Kidney (tissue), 14 donors: ENCODE measurements around the gene GUCA1A. TPM values are rescaled to one million over a fixed set of nuclear protein-coding genes. Genes with fewer than 3 reads are reported as not detected.

ENCODE experiments used
- DNase-seq, 5 donors: peaks; one replicate each; pipeline ENCODE4 v3.0.0-alpha.2; 2013 to 2020
- FAIRE-seq: peaks from 2 replicates; lab custom pipeline; 2012; peaks lifted over from hg19 to GRCh38; lab: Jason Lieb, UNC
- H3K27ac ChIP-seq, 2 donors: one replicate each; pipeline ENCODE4 v1.7.0; 2013; ENCODE audit warnings: low read depth in 2 of 2, low read length in 2 of 2, inconsistent platforms in 1 of 2
- H3K27me3 ChIP-seq: one replicate; pipeline ENCODE4 v1.7.1; 2013; ENCODE audit warnings: low read length, inconsistent platforms; ENCODE audit not compliant: control insufficient read depth, insufficient read depth
- H3K36me3 ChIP-seq, 3 donors: one replicate each; pipeline versions ENCODE4 v1.7.0 to v1.7.1; 2013; ENCODE audit warnings: low read length in 3 of 3, control low read depth in 1 of 3, inconsistent platforms in 1 of 3; ENCODE audit not compliant: insufficient read depth in 3 of 3, control insufficient read depth in 2 of 3
- H3K4me1 ChIP-seq, 3 donors: one replicate each; pipeline versions ENCODE4 v1.7.0 to v1.7.1; 2013; ENCODE audit warnings: low read length in 3 of 3, inconsistent platforms in 1 of 3, low read depth in 1 of 3; ENCODE audit not compliant: control insufficient read depth in 2 of 3, insufficient read depth in 2 of 3
- H3K4me3 ChIP-seq, 3 donors: one replicate each; pipeline versions ENCODE4 v1.7.0 to v1.8.1; 2013; ENCODE audit warnings: low read length in 3 of 3, control low read depth in 1 of 3, inconsistent platforms in 1 of 3
- H3K9ac ChIP-seq, 3 donors: one replicate each; pipeline versions ENCODE4 v1.7.0 to v1.7.1; 2013; ENCODE audit warnings: low read length in 3 of 3, control low read depth in 1 of 3, inconsistent platforms in 1 of 3
- H3K9me3 ChIP-seq, 3 donors: one replicate each; pipeline versions ENCODE4 v1.7.0 to v1.7.1; 2013; ENCODE audit warnings: low read length in 3 of 3, control low read depth in 1 of 3, inconsistent platforms in 1 of 3; ENCODE audit not compliant: control insufficient read depth in 2 of 3, insufficient read depth in 1 of 3
- intact Hi-C: fragments of 100-400 bp; cut with DNase I; formaldehyde crosslinking; loops from one replicate; pipeline ENCODE4 v1.11.1; 2022
- polyA plus RNA-seq: library from polyadenylated mRNA; stranded (reverse); fragments of 350-450 nt; fragmentation: Illumina TruSeq; extraction: RNeasy Lipid Tissue Mini Kit (QIAGEN cat#74804); gene quantifications from one replicate; pipeline ENCODE4 v1.2.3, GENCODE V29; 2014; ENCODE audit warnings: low read depth, low replicate concordance; ENCODE audit not compliant: insufficient read depth
- total RNA-seq: library from RNA; stranded (reverse); fragmentation: NEBNext Ultra II Directional; extraction: Animal tissue kit (Norgen Biotek cat#: 25700); gene quantifications from one replicate; pipeline ENCODE4 v1.2.1, GENCODE V29; 2021
- TF ChIP-seq, protein P1 (sequence below): IDR thresholded peaks from 3 replicates; pipeline ENCODE4 v1.5.1; 2012; ENCODE audit warnings: mild to moderate bottlenecking, moderate library complexity, borderline replicate concordance; ENCODE audit not compliant: insufficient read depth; ENCODE audit errors: extremely low read depth
- donor health status: control.
- donor health status: control.
- donor health status: control.
- donor health status: control.
- donor health status: control.
- donor health status: DM: yes; HTN: yes; CAD: no.
- donor health status: Normal renal cell carcinoma (clear cell type).

GUCA1A gene
- total and polyA plus RNA-seq, 2 donors from 2014 or later: not detected

- no peak overlapping the region for H3K9ac ChIP-seq
- H3K9me3 ChIP-seq: no peaks in the 10 kb centered on the region
- intact Hi-C loops: no loop called here
- TF ChIP-seq, protein P1, sequence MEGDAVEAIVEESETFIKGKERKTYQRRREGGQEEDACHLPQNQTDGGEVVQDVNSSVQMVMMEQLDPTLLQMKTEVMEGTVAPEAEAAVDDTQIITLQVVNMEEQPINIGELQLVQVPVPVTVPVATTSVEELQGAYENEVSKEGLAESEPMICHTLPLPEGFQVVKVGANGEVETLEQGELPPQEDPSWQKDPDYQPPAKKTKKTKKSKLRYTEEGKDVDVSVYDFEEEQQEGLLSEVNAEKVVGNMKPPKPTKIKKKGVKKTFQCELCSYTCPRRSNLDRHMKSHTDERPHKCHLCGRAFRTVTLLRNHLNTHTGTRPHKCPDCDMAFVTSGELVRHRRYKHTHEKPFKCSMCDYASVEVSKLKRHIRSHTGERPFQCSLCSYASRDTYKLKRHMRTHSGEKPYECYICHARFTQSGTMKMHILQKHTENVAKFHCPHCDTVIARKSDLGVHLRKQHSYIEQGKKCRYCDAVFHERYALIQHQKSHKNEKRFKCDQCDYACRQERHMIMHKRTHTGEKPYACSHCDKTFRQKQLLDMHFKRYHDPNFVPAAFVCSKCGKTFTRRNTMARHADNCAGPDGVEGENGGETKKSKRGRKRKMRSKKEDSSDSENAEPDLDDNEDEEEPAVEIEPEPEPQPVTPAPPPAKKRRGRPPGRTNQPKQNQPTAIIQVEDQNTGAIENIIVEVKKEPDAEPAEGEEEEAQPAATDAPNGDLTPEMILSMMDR: no peak
- H3K36me3 ChIP-seq: no peaks in the 10 kb centered on the region
- FAIRE-seq (no peak), DNase-seq (no peak)
- no peak overlapping the region for H3K27ac ChIP-seq
- no peaks in the 10 kb centered on the region for H3K27me3 ChIP-seq
- peaks cover 0 to 2% (median 0%) of the 10 kb centered on the region in 3 donors for H3K4me1 ChIP-seq
- H3K4me3 ChIP-seq: no peak overlapping the region
These were observed 2.7 kb downstream of the GUCA1A start for GRCh38 chr6:42175860-42176259.

DNA sequence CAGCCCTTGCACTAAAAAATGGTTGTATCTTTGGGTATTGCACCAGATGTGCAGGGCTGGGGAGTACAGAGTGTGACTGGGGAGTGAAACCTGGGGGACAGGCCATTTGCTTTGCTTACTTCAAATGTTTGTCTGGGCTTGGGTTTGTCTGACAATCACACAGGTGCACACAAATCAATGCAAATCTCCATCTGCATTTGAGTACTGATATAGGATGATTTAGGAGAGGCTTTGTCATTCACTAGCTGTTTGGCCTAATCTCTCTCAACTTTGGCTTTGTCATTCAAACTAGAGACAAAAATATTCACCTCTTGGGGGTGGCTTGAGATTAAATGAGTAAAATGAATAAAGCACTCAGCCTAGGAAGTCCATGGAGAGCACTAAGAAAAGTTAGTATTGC is 3.8 kb downstream of the GUCA1A start:
- Histone ChIP-seq H3K9ac (no peak overlapping the region), H3K4me3 (no peak overlapping the region), H3K27me3 (no peaks in the 10 kb centered on the region), H3K27ac (no peak overlapping the region), H3K36me3 (no peaks in the 10 kb centered on the region), H3K9me3 (no peaks in the 10 kb centered on the region), H3K4me1 (peaks cover 0 to 2% (median 0%) of the 10 kb centered on the region in 3 donors)
- intact Hi-C loops: no loop called here
- FAIRE-seq (no peak), DNase-seq (no peak)
- TF ChIP-seq, protein P1: no peak

- peak in 4 of 5 donors; percentile 49 to 67 (median 59) for DNase-seq
These were observed 4.6 kb downstream of the GUCA1A start for GRCh38 chr6:42177514-42178364.

More at GRCh38 chr6:42177514-42178364, 4.6 kb downstream of the GUCA1A start:
- no peak for FAIRE-seq
- no peaks in the 10 kb centered on the region for H3K9me3 ChIP-seq
- no peaks in the 10 kb centered on the region for H3K27me3 ChIP-seq
- H3K9ac ChIP-seq: no peak overlapping the region
- peaks cover 0 to 2% (median 0%) of the 10 kb centered on the region in 3 donors for H3K4me1 ChIP-seq
- no peak overlapping the region for H3K4me3 ChIP-seq
- H3K27ac ChIP-seq: no peak overlapping the region
- intact Hi-C loops: no loop called here
- TF ChIP-seq, protein P1: no peak
- H3K36me3 ChIP-seq: no peaks in the 10 kb centered on the region
